ENCODE measurements around the gene KRTAP10-1. TPM values are rescaled to one million over a fixed set of nuclear protein-coding genes. Genes with fewer than 3 reads are reported as not detected.

The KRTAP10-1 gene
- total RNA-seq, 4 donors from 2014 or later, result not detected

- TF ChIP-seq CTCF (IDR thresholded peaks at IDR 0.05) (no peak), EP300 (IDR thresholded peaks at IDR 0.05) (no peak), POLR2AphosphoS5 (IDR thresholded peaks at IDR 0.05) (no peak), POLR2A (IDR thresholded peaks at IDR 0.05; ENCODE audit: low read depth) (no peak)
- Histone ChIP-seq H3K36me3 (no peaks in the 10 kb centered on the region), H3K27ac (replicated peaks in 1 of 4) (no peak overlapping the region), H3K4me1 (peaks cover 0 to 13% (median 3%) of the 10 kb centered on the region in 4 donors), H3K9me3 (peaks cover 0 to 36% (median 17%) of the 10 kb centered on the region in 4 donors), H3K4me3 (no peak overlapping the region), H3K27me3 (peaks cover 0 to 37% (median 0%) of the 10 kb centered on the region in 4 donors)
- WGBS, result 81% methylated on average over 14 of the region's 22 CpGs
- DNase-seq (ENCODE audit: extremely low spot score), result peak; percentile 89
- intact Hi-C loops (cut with DNase I), result no loop called here
These were observed 39.2 kb upstream of the KRTAP10-1 start for GRCh38 chr21:44579056-44579832.

- TF ChIP-seq POLR2A (IDR thresholded peaks at IDR 0.05; ENCODE audit: low read depth), result no peak
- TF ChIP-seq POLR2AphosphoS5 (IDR thresholded peaks at IDR 0.05), result no peak
- no peak for TF ChIP-seq CTCF (IDR thresholded peaks at IDR 0.05)
- no peak overlapping the region for H3K27ac ChIP-seq (replicated peaks in 1 of 4)
- no peaks in the 10 kb centered on the region for H3K36me3 ChIP-seq
- no peak overlapping the region for H3K4me3 ChIP-seq
- peak; percentile 57 for DNase-seq (ENCODE audit: extremely low spot score)
- peaks cover 0 to 6% (median 2%) of the 10 kb centered on the region in 4 donors for H3K4me1 ChIP-seq
- peaks cover 0 to 42% (median 0%) of the 10 kb centered on the region in 4 donors for H3K27me3 ChIP-seq
- WGBS, result 90% methylated on average over 15 of the region's 17 CpGs
- H3K9me3 ChIP-seq, result peaks cover 0 to 36% (median 17%) of the 10 kb centered on the region in 4 donors
- intact Hi-C loops (cut with DNase I), result no loop called here
These were observed 38.5 kb upstream of the KRTAP10-1 start for GRCh38 chr21:44578371-44579055.

GRCh38 chr21:44576025-44576420 is 36.0 kb upstream of the KRTAP10-1 start:
- 85% methylated on average over 10 of the region's 10 CpGs for WGBS
- Histone ChIP-seq H3K4me1 (no peaks in the 10 kb centered on the region), H3K27ac (replicated peaks in 1 of 4) (no peak overlapping the region), H3K27me3 (peaks cover 0 to 46% (median 0%) of the 10 kb centered on the region in 4 donors), H3K4me3 (no peak overlapping the region), H3K9me3 (peaks cover 0 to 34% (median 17%) of the 10 kb centered on the region in 4 donors), H3K36me3 (no peaks in the 10 kb centered on the region)
- intact Hi-C loops (cut with DNase I), result no loop called here
- peak; percentile 78 for DNase-seq (ENCODE audit: extremely low spot score)
- no peak for TF ChIP-seq POLR2AphosphoS5 (IDR thresholded peaks at IDR 0.05)
- TF ChIP-seq CTCF (IDR thresholded peaks at IDR 0.05), result no peak
- no peak for TF ChIP-seq EP300 (IDR thresholded peaks at IDR 0.05)
- no peak for TF ChIP-seq POLR2A (IDR thresholded peaks at IDR 0.05; ENCODE audit: low read depth)

- Histone ChIP-seq H3K9me3 (peaks cover 0 to 29% (median 18%) of the 10 kb centered on the region in 4 donors), H3K27ac (replicated peaks in 1 of 4) (no peak overlapping the region), H3K27me3 (peaks cover 0 to 46% (median 0%) of the 10 kb centered on the region in 4 donors), H3K36me3 (no peaks in the 10 kb centered on the region), H3K4me3 (no peak overlapping the region), H3K4me1 (no peaks in the 10 kb centered on the region)
- DNase-seq (ENCODE audit: extremely low spot score), result no peak
- WGBS, result 88% methylated on average over 20 of the region's 20 CpGs
- TF ChIP-seq CTCF (IDR thresholded peaks at IDR 0.05) (no peak), POLR2A (IDR thresholded peaks at IDR 0.05; ENCODE audit: low read depth) (no peak), EP300 (IDR thresholded peaks at IDR 0.05) (no peak), POLR2AphosphoS5 (IDR thresholded peaks at IDR 0.05) (no peak)
- intact Hi-C loops (cut with DNase I), result no loop called here
These were observed 35.5 kb upstream of the KRTAP10-1 start for GRCh38 chr21:44575307-44576024.
